Fibroblast of the aortic adventitia (primary cell): ENCODE measurements around the gene ILK. TPM values are rescaled to one million over a fixed set of nuclear protein-coding genes. Genes with fewer than 3 reads are reported as not detected.

ENCODE experiments used
- DNase-seq: peaks from one replicate; pipeline ENCODE4 v3.0.0-alpha.2; 2010; ENCODE audit warnings: low read depth
- H3K4me3 ChIP-seq: 2 replicates; pipeline ENCODE4 v1.5.1; 2011; ENCODE audit warnings: low read depth, mild to moderate bottlenecking, control low read depth, low read length, moderate library complexity
- CTCF ChIP-seq: IDR thresholded peaks from 2 replicates; pipeline ENCODE4 v1.5.1; 2011; ENCODE audit warnings: mild to moderate bottlenecking, low read length, control low read depth, inconsistent platforms; ENCODE audit not compliant: insufficient read depth
- total RNA-seq: library from RNA; depleted of rRNA; stranded (reverse); fragments of >200 nt; gene quantifications from 2 replicates; pipeline ENCODE4 v1.2.3, GENCODE V29; 2012; ENCODE audit warnings: low replicate concordance

The ILK gene
- total RNA-seq, 1 donor = 145 TPM

GRCh38 chr11:6620636-6621035 is 17.1 kb downstream of the ILK start:
- no peak for DNase-seq
- no peak for TF ChIP-seq CTCF
- no peak overlapping the region for H3K4me3 ChIP-seq

GRCh38 chr11:6621711-6622211 is 18.2 kb downstream of the ILK start:
- H3K4me3 ChIP-seq = no peak overlapping the region
- TF ChIP-seq CTCF = no peak
- DNase-seq = no peak

GRCh38 chr11:6622261-6623171 is 18.9 kb downstream of the ILK start:
- no peak overlapping the region for H3K4me3 ChIP-seq
- TF ChIP-seq CTCF = no peak
- DNase-seq = no peak

GRCh38 chr11:6623391-6624363 is 20.1 kb downstream of the ILK start:
- no peak overlapping the region for H3K4me3 ChIP-seq
- DNase-seq = no peak
- TF ChIP-seq CTCF = no peak

GRCh38 chr11:6625156-6625831 is 21.7 kb downstream of the ILK start:
- TF ChIP-seq CTCF = no peak
- DNase-seq = no peak
- no peak overlapping the region for H3K4me3 ChIP-seq

- no peak for TF ChIP-seq CTCF
- no peak for DNase-seq
- H3K4me3 ChIP-seq = no peak overlapping the region
Observed at GRCh38 chr11:6625832-6626420, 22.4 kb downstream of the ILK start.
